Activated CD4-positive, alpha-beta T cell treated with anti-CD3 and anti-CD28 coated beads for 24 hours (primary cell): ENCODE data around the gene LYSMD3.

Experiments used
- DNase-seq, 2 donors: peaks; one replicate each; pipeline ENCODE4 v3.0.0-alpha.2; 2020; ENCODE audit warnings: low read depth in 2 of 2

Gene LYSMD3

GRCh38 chr5:90480699-90481098 lies 48.7 kb downstream of the LYSMD3 start:
- DNase-seq, result no peak

- DNase-seq, result no peak
These were observed 49.6 kb downstream of the LYSMD3 start for GRCh38 chr5:90479611-90480385.

- no peak for DNase-seq
These were observed 51.7 kb downstream of the LYSMD3 start for GRCh38 chr5:90477621-90478215.

GRCh38 chr5:90477073-90477472 lies 52.3 kb downstream of the LYSMD3 start:
- DNase-seq, result no peak

- no peak for DNase-seq
These were observed 53.0 kb downstream of the LYSMD3 start for GRCh38 chr5:90476391-90476790.

GRCh38 chr5:90475436-90475980 lies 53.9 kb downstream of the LYSMD3 start:
- DNase-seq, result no peak

- peak; percentile 92 to 93 for DNase-seq
These were observed 54.9 kb downstream of the LYSMD3 start, which contains the start of the genes MBLAC2 and POLR3G for GRCh38 chr5:90474235-90475107. Gene MBLAC2 (minus strand): TSS chr5:90474771. CDS start chr5:90474292, 479 bp downstream. Gene POLR3G (plus strand): TSS chr5:90474864. CDS start chr5:90485568, 10,704 bp downstream.

- DNase-seq, result peak; percentile 7
These were observed 55.8 kb downstream of the LYSMD3 start for GRCh38 chr5:90473396-90474234.

GRCh38 chr5:90472783-90473395 lies 56.5 kb downstream of the LYSMD3 start:
- DNase-seq, result no peak
